ENCODE measurements around the gene GRB2. TPM values are rescaled to one million over a fixed set of nuclear protein-coding genes. Genes with fewer than 3 reads are reported as not detected.
A peak's percentile ranks its signal among the peaks of the same experiment; 100 is the strongest.

The GRB2 gene
- total and polyA plus RNA-seq, 2 experiments from 2014 or later: 82.7 to 101 TPM

- Histone ChIP-seq H3K4me3 (no peak overlapping the region), H3K4me1 (ENCODE audit: insufficient read depth) (no peaks in the 10 kb centered on the region), H3K27me3 (no peaks in the 10 kb centered on the region), H4K20me1 (ENCODE audit: insufficient read depth, poor library complexity, severe bottlenecking) (no peaks in the 10 kb centered on the region), H3K36me3 (replicated peaks; ENCODE audit: insufficient read depth, low read depth) (no peaks in the 10 kb centered on the region), H3K79me2 (peaks cover 2% of the 10 kb centered on the region), H2AFZ (no peak overlapping the region), H3K9me3 (ENCODE audit: low read depth) (no peaks in the 10 kb centered on the region), H3K9me2 (replicated peaks; ENCODE audit: insufficient read depth) (no peaks in the 10 kb centered on the region), H3K27ac (no peak overlapping the region), H3K4me2 (no peak overlapping the region)
- 89% methylated on average over 4 of the region's 4 CpGs for WGBS (ENCODE audit: low lambda C conversion rate, missing lambda C conversion rate)
- no peak for TF ChIP-seq CTCF (IDR thresholded peaks at IDR 0.05; ENCODE audit: poor library complexity)
- TF ChIP-seq EZH2 (IDR thresholded peaks at IDR 0.05; ENCODE audit: borderline replicate concordance): no peak
- no peak for TF ChIP-seq EZH2phosphoT487 (IDR thresholded peaks at IDR 0.05; ENCODE audit: low read depth, severe bottlenecking, unreplicated experiment)
- DNase-seq (ENCODE audit: low spot score): no peak
Observed at GRCh38 chr17:75410141-75410540, 4.7 kb upstream of the GRB2 start.

GRCh38 chr17:75407655-75408352 is 2.3 kb upstream of the GRB2 start:
- Histone ChIP-seq H3K9me3 (ENCODE audit: low read depth) (no peaks in the 10 kb centered on the region), H3K36me3 (replicated peaks; ENCODE audit: insufficient read depth, low read depth) (no peaks in the 10 kb centered on the region), H3K27ac (no peak overlapping the region), H3K27me3 (no peaks in the 10 kb centered on the region), H3K4me1 (ENCODE audit: insufficient read depth) (peaks cover 5% of the 10 kb centered on the region), H2AFZ (no peak overlapping the region), H3K9me2 (replicated peaks; ENCODE audit: insufficient read depth) (no peaks in the 10 kb centered on the region), H3K4me3 (no peak overlapping the region), H3K4me2 (no peak overlapping the region), H4K20me1 (ENCODE audit: insufficient read depth, poor library complexity, severe bottlenecking) (peaks cover 17% of the 10 kb centered on the region), H3K79me2 (peaks cover 22% of the 10 kb centered on the region)
- no peak for DNase-seq (ENCODE audit: low spot score)
- 97% methylated on average over 2 of the region's 2 CpGs for WGBS (ENCODE audit: low lambda C conversion rate, missing lambda C conversion rate)
- no peak for TF ChIP-seq CTCF (IDR thresholded peaks at IDR 0.05; ENCODE audit: poor library complexity)
- TF ChIP-seq EZH2 (IDR thresholded peaks at IDR 0.05; ENCODE audit: borderline replicate concordance): no peak
- no peak for TF ChIP-seq EZH2phosphoT487 (IDR thresholded peaks at IDR 0.05; ENCODE audit: low read depth, severe bottlenecking, unreplicated experiment)

- peaks cover 38% of the 10 kb centered on the region for H3K79me2 ChIP-seq
- no peak overlapping the region for H3K27ac ChIP-seq
- peak overlapping the region; percentile 81 for H3K4me2 ChIP-seq
- H2AFZ ChIP-seq: peak overlapping the region; percentile 55
- DNase-seq (ENCODE audit: low spot score): no peak
- no peaks in the 10 kb centered on the region for H3K9me2 ChIP-seq (replicated peaks; ENCODE audit: insufficient read depth)
- H3K9me3 ChIP-seq (ENCODE audit: low read depth): no peaks in the 10 kb centered on the region
- no peaks in the 10 kb centered on the region for H3K36me3 ChIP-seq (replicated peaks; ENCODE audit: insufficient read depth, low read depth)
- peaks cover 26% of the 10 kb centered on the region for H4K20me1 ChIP-seq (ENCODE audit: insufficient read depth, poor library complexity, severe bottlenecking)
- H3K4me3 ChIP-seq: peak overlapping the region; percentile 27
- no peaks in the 10 kb centered on the region for H3K27me3 ChIP-seq
- no peak for TF ChIP-seq CTCF (IDR thresholded peaks at IDR 0.05; ENCODE audit: poor library complexity)
- no peak for TF ChIP-seq EZH2 (IDR thresholded peaks at IDR 0.05; ENCODE audit: borderline replicate concordance)
- TF ChIP-seq EZH2phosphoT487 (IDR thresholded peaks at IDR 0.05; ENCODE audit: low read depth, severe bottlenecking, unreplicated experiment): no peak
- H3K4me1 ChIP-seq (ENCODE audit: insufficient read depth): peaks cover 5% of the 10 kb centered on the region
- WGBS (ENCODE audit: low lambda C conversion rate, missing lambda C conversion rate): 49% methylated on average over 9 of the region's 9 CpGs
Observed at GRCh38 chr17:75406222-75406615, 741 bp upstream of the GRB2 start.
